KMS-11 (cell line): ENCODE measurements around the gene CDK4.
"Not testable (repeated sequence)": the region's sequence is repeated elsewhere in the genome, so short reads cannot be mapped to it uniquely, and the experiment has no call there.

Source experiments
- H2AFZ ChIP-seq: fragments of 200-600 bp; sonication (generic); 2 replicates; pipeline ENCODE4 v1.6.1; 2016; ENCODE audit warnings: antibody characterized with exemption, mixed run types, low read depth
- H3K27ac ChIP-seq: fragments of 200-600 bp; sonication (generic); 2 replicates; pipeline ENCODE4 v1.6.1; 2016; ENCODE audit warnings: mild to moderate bottlenecking, mixed run types
- H3K27me3 ChIP-seq: fragments of 200-600 bp; sonication (generic); 2 replicates; pipeline ENCODE4 v1.6.1; 2017; ENCODE audit warnings: mild to moderate bottlenecking, low read depth, mixed run types, moderate library complexity; ENCODE audit not compliant: insufficient read depth
- H3K36me3 ChIP-seq: fragments of 200-600 bp; sonication (generic); 2 replicates; pipeline ENCODE4 v1.6.1; 2017; ENCODE audit warnings: mild to moderate bottlenecking, mixed run types; ENCODE audit not compliant: insufficient read depth
- H3K4me1 ChIP-seq: fragments of 200-600 bp; sonication (generic); 2 replicates; pipeline ENCODE4 v1.6.1; 2016; ENCODE audit warnings: mild to moderate bottlenecking, low read depth, mixed run types; ENCODE audit not compliant: poor library complexity, severe bottlenecking
- H3K4me2 ChIP-seq: fragments of 200-600 bp; sonication (generic); 2 replicates; pipeline ENCODE4 v1.7.0; 2016; ENCODE audit warnings: mild to moderate bottlenecking, mixed run types
- H3K4me3 ChIP-seq: fragments of 200-600 bp; sonication (generic); IDR thresholded peaks from 2 replicates; pipeline ENCODE4 v1.6.1; 2017; ENCODE audit warnings: low read depth, low read length, mixed read lengths; ENCODE audit not compliant: insufficient read depth
- H3K79me2 ChIP-seq: fragments of 200-600 bp; sonication (generic); 2 replicates; pipeline ENCODE4 v1.6.1; 2016; ENCODE audit warnings: low read depth, mixed run types; ENCODE audit not compliant: insufficient read depth
- H3K9ac ChIP-seq: fragments of 200-600 bp; sonication (generic); 2 replicates; pipeline ENCODE4 v1.6.1; 2016; ENCODE audit warnings: mild to moderate bottlenecking, mixed run types
- H4K20me1 ChIP-seq: fragments of 200-600 bp; sonication (generic); 2 replicates; pipeline ENCODE4 v1.6.1; 2016; ENCODE audit warnings: mild to moderate bottlenecking, mixed run types; ENCODE audit not compliant: insufficient read depth
- TF ChIP-seq, protein P1 (sequence below): fragments of 200-600 bp; sonication (generic); conservative IDR thresholded peaks from 2 replicates; pipeline ENCODE4 v1.6.1; 2017; ENCODE audit warnings: low read depth, mild to moderate bottlenecking, antibody characterized with exemption, low read length, moderate library complexity, mixed read lengths

Gene CDK4

DNA sequence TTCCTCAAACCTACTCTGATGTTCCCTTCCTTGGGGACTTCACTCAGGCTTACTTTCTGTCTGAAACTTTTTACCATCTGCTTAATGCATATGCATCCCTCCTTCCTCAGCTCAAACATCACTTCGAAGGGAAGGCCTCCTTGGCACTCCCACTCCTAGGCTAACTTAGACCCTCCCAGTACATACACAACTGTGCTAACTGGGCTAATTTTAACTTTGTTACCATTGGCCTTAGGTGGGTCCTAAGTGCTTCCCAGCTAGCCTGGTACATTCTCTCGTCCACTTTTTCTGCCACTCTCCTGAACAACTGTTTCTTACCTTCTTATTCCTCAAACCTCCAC is 24.1 kb upstream of the CDK4 start:
- H4K20me1 ChIP-seq, result no peaks in the 10 kb centered on the region
- H3K27ac ChIP-seq, result no peak overlapping the region
- TF ChIP-seq, protein P1, sequence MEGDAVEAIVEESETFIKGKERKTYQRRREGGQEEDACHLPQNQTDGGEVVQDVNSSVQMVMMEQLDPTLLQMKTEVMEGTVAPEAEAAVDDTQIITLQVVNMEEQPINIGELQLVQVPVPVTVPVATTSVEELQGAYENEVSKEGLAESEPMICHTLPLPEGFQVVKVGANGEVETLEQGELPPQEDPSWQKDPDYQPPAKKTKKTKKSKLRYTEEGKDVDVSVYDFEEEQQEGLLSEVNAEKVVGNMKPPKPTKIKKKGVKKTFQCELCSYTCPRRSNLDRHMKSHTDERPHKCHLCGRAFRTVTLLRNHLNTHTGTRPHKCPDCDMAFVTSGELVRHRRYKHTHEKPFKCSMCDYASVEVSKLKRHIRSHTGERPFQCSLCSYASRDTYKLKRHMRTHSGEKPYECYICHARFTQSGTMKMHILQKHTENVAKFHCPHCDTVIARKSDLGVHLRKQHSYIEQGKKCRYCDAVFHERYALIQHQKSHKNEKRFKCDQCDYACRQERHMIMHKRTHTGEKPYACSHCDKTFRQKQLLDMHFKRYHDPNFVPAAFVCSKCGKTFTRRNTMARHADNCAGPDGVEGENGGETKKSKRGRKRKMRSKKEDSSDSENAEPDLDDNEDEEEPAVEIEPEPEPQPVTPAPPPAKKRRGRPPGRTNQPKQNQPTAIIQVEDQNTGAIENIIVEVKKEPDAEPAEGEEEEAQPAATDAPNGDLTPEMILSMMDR, result no peak; the same call in 1 of the 2 replicates

DNA sequence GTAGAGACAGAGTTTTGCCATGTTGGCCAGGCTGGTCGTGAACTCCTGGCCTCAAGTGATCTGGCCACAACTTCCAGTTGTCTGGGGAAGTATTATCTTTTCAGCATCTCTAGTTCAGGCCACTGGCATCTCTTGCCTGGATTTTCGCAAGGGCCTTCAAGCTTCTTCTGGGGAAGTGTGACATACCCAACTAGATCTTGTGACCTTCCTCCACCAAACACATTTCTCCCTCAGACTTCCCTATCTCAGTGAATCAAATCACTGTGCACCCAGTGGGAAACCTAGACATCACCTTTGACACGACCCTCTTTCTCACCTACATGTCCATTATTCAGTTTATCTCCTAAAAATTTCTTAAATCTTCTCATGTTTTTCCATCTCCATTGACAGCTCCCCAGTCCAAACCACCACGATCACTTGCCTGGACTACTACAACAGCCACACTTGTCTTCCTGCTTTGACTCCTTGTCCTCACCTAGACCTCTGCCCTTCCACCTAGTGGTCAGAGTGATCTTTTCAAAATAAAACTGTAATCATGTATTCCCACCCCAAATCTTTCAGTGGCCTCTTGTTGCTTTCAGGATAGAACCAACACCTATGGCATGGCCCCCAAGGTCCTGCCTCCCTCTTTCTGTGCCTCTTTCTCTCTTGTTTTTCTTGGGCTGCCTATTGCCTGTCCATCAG is 23.6 kb upstream of the CDK4 start:
- H3K36me3 ChIP-seq, result no peaks in the 10 kb centered on the region
- TF ChIP-seq, protein P1, result peak; percentile 51; the same call in 1 of the 2 replicates
- no peaks in the 10 kb centered on the region for H3K27me3 ChIP-seq
- H3K27ac ChIP-seq, result no peak overlapping the region
- no peak overlapping the region for H3K4me3 ChIP-seq
- H3K4me1 ChIP-seq, result peaks cover 18% of the 10 kb centered on the region
- no peak overlapping the region for H2AFZ ChIP-seq
- peaks cover 11% of the 10 kb centered on the region; the same call in 1 of the 2 replicates for H3K79me2 ChIP-seq
- H3K9ac ChIP-seq, result no peak overlapping the region
- no peaks in the 10 kb centered on the region for H4K20me1 ChIP-seq
- H3K4me2 ChIP-seq, result no peak overlapping the region

More for the DNA sequence above, 24.1 kb upstream of the CDK4 start:
- Histone ChIP-seq H3K36me3 (no peaks in the 10 kb centered on the region), H3K4me2 (no peak overlapping the region), H3K4me1 (peaks cover 13% of the 10 kb centered on the region), H3K27me3 (no peaks in the 10 kb centered on the region), H2AFZ (no peak overlapping the region), H3K9ac (no peak overlapping the region), H3K4me3 (no peak overlapping the region), H3K79me2 (0 out of 2 replicates have a peak, but pooled peaks cover 8% of the 10 kb centered on the region)

- peaks cover 16% of the 10 kb centered on the region; the same call in 1 of the 2 replicates for H3K79me2 ChIP-seq
- no peak overlapping the region for H3K4me2 ChIP-seq
- no peaks in the 10 kb centered on the region for H3K27me3 ChIP-seq
- no peak overlapping the region for H2AFZ ChIP-seq
- H3K4me1 ChIP-seq, result peaks cover 22% of the 10 kb centered on the region
- TF ChIP-seq, protein P1, result no peak
- H3K36me3 ChIP-seq, result no peaks in the 10 kb centered on the region; the same call in 1 of the 2 replicates
- H3K9ac ChIP-seq, result no peak overlapping the region
- no peak overlapping the region for H3K27ac ChIP-seq
- H4K20me1 ChIP-seq, result no peaks in the 10 kb centered on the region
- no peak overlapping the region for H3K4me3 ChIP-seq
Observed at GRCh38 chr12:57775044-57775443, 22.9 kb upstream of the CDK4 start.

- H3K4me2 ChIP-seq, H3K27me3 ChIP-seq, H3K27ac ChIP-seq, H3K4me3 ChIP-seq, H3K36me3 ChIP-seq, H4K20me1 ChIP-seq, H3K9ac ChIP-seq, H2AFZ ChIP-seq: not testable (repeated sequence)
- Histone ChIP-seq H3K4me1 (peaks cover 22% of the 10 kb centered on the region), H3K79me2 (peaks cover 16% of the 10 kb centered on the region; the same call in 1 of the 2 replicates)
Observed at GRCh38 chr12:57774634-57775033, 22.5 kb upstream of the CDK4 start.
